Measurements from ENCODE around the gene NPAS2.

NPAS2 gene

DNA sequence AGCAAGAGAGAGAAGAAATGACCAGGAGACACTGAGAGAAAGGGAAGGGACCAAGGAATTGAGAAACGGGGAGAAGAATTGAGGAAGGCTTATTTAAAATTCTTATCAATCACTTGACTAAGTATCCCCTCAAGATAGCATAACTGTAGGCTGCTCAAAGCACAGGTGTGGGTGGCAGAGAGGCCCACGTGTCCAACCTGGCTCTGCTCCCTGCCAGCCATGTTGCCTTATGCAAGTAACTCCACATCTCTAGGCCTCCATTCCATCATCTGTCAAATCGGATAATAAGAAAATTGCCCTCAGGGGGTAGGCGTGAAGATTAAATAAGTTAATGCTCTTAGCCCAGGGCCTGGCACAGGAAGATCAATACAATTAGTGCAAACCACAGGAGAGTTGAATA is 7.4 kb upstream of the NPAS2 start:
- no peak overlapping the region for H2AFZ ChIP-seq (ENCODE audit: low read depth, low read length)
- no peak overlapping the region for H3K27ac ChIP-seq (ENCODE audit: low read length)
- no peaks in the 10 kb centered on the region for H4K20me1 ChIP-seq (ENCODE audit: insufficient read depth, low read length)
- no peaks in the 10 kb centered on the region for H3K79me2 ChIP-seq (ENCODE audit: low read length)
- H3K4me2 ChIP-seq (ENCODE audit: low read length): no peak overlapping the region
- H3K4me1 ChIP-seq (ENCODE audit: low read length): no peaks in the 10 kb centered on the region
- H3K4me3 ChIP-seq (ENCODE audit: low read length): no peak overlapping the region
- peaks cover 20% of the 10 kb centered on the region; the same call in 1 of the 2 replicates for H3K27me3 ChIP-seq (ENCODE audit: low read depth, low read length)
- H3K9ac ChIP-seq (ENCODE audit: low read length): no peak overlapping the region
- no peaks in the 10 kb centered on the region for H3K36me3 ChIP-seq (replicated peaks; ENCODE audit: low read depth, low read length)
- H3K9me3 ChIP-seq (ENCODE audit: insufficient read depth, low read length): no peaks in the 10 kb centered on the region
- TF ChIP-seq, protein P1, sequence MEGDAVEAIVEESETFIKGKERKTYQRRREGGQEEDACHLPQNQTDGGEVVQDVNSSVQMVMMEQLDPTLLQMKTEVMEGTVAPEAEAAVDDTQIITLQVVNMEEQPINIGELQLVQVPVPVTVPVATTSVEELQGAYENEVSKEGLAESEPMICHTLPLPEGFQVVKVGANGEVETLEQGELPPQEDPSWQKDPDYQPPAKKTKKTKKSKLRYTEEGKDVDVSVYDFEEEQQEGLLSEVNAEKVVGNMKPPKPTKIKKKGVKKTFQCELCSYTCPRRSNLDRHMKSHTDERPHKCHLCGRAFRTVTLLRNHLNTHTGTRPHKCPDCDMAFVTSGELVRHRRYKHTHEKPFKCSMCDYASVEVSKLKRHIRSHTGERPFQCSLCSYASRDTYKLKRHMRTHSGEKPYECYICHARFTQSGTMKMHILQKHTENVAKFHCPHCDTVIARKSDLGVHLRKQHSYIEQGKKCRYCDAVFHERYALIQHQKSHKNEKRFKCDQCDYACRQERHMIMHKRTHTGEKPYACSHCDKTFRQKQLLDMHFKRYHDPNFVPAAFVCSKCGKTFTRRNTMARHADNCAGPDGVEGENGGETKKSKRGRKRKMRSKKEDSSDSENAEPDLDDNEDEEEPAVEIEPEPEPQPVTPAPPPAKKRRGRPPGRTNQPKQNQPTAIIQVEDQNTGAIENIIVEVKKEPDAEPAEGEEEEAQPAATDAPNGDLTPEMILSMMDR (IDR thresholded peaks at IDR 0.05; ENCODE audit: low read depth, low read length): no peak

- H3K36me3 ChIP-seq (replicated peaks; ENCODE audit: low read depth, low read length): no peaks in the 10 kb centered on the region
- H3K4me2 ChIP-seq (ENCODE audit: low read length): no peak overlapping the region
- H3K9ac ChIP-seq (ENCODE audit: low read length): no peak overlapping the region
Observed at GRCh38 chr2:100813527-100813926, 6.4 kb upstream of the NPAS2 start.

GRCh38 chr2:100814043-100814442 is 5.9 kb upstream of the NPAS2 start:
- no peaks in the 10 kb centered on the region for H3K4me1 ChIP-seq (ENCODE audit: low read length)
- H3K4me3 ChIP-seq (ENCODE audit: low read length): no peak overlapping the region
- no peaks in the 10 kb centered on the region for H3K9me3 ChIP-seq (ENCODE audit: insufficient read depth, low read length)
- H3K79me2 ChIP-seq (ENCODE audit: low read length): no peaks in the 10 kb centered on the region
- no peak overlapping the region for H3K4me2 ChIP-seq (ENCODE audit: low read length)
- no peak overlapping the region for H2AFZ ChIP-seq (ENCODE audit: low read depth, low read length)
- no peak overlapping the region for H3K9ac ChIP-seq (ENCODE audit: low read length)
- H4K20me1 ChIP-seq (ENCODE audit: insufficient read depth, low read length): no peaks in the 10 kb centered on the region
- H3K27me3 ChIP-seq (ENCODE audit: low read depth, low read length): peaks cover 20% of the 10 kb centered on the region; the same call in 1 of the 2 replicates
- no peak overlapping the region for H3K27ac ChIP-seq (ENCODE audit: low read length)
- no peaks in the 10 kb centered on the region for H3K36me3 ChIP-seq (replicated peaks; ENCODE audit: low read depth, low read length)
- TF ChIP-seq, protein P1 (IDR thresholded peaks at IDR 0.05; ENCODE audit: low read depth, low read length): no peak
- TF ChIP-seq EZH2phosphoT487 (IDR thresholded peaks at IDR 0.05; ENCODE audit: low read depth): no peak

More at GRCh38 chr2:100813527-100813926, 6.4 kb upstream of the NPAS2 start:
- TF ChIP-seq, protein P1 (IDR thresholded peaks at IDR 0.05; ENCODE audit: low read depth, low read length): no peak
- no peak for TF ChIP-seq EZH2phosphoT487 (IDR thresholded peaks at IDR 0.05; ENCODE audit: low read depth)
- Histone ChIP-seq H2AFZ (ENCODE audit: low read depth, low read length) (no peak overlapping the region), H3K4me3 (ENCODE audit: low read length) (no peak overlapping the region), H3K9me3 (ENCODE audit: insufficient read depth, low read length) (no peaks in the 10 kb centered on the region), H3K27me3 (ENCODE audit: low read depth, low read length) (peaks cover 20% of the 10 kb centered on the region; the same call in 1 of the 2 replicates), H3K27ac (ENCODE audit: low read length) (no peak overlapping the region), H3K79me2 (ENCODE audit: low read length) (no peaks in the 10 kb centered on the region), H3K4me1 (ENCODE audit: low read length) (no peaks in the 10 kb centered on the region), H4K20me1 (ENCODE audit: insufficient read depth, low read length) (no peaks in the 10 kb centered on the region)

GRCh38 chr2:100814453-100814852 is 5.5 kb upstream of the NPAS2 start:
- Histone ChIP-seq H3K9ac (ENCODE audit: low read length) (no peak overlapping the region), H3K36me3 (replicated peaks; ENCODE audit: low read depth, low read length) (no peaks in the 10 kb centered on the region), H3K9me3 (ENCODE audit: insufficient read depth, low read length) (no peaks in the 10 kb centered on the region), H3K4me2 (ENCODE audit: low read length) (no peak overlapping the region), H3K27ac (ENCODE audit: low read length) (no peak overlapping the region), H3K27me3 (ENCODE audit: low read depth, low read length) (peaks cover 20% of the 10 kb centered on the region; the same call in 1 of the 2 replicates), H3K79me2 (ENCODE audit: low read length) (no peaks in the 10 kb centered on the region), H2AFZ (ENCODE audit: low read depth, low read length) (no peak overlapping the region), H3K4me3 (ENCODE audit: low read length) (no peak overlapping the region), H3K4me1 (ENCODE audit: low read length) (no peaks in the 10 kb centered on the region), H4K20me1 (ENCODE audit: insufficient read depth, low read length) (no peaks in the 10 kb centered on the region)
- no peak for TF ChIP-seq EZH2phosphoT487 (IDR thresholded peaks at IDR 0.05; ENCODE audit: low read depth)
- TF ChIP-seq, protein P1 (IDR thresholded peaks at IDR 0.05; ENCODE audit: low read depth, low read length): no peak
